Testis (tissue), 2 donors: ENCODE data around the gene FBXO31.

Experiments
- POLR2A ChIP-seq: fragments of 450-650 bp; IDR thresholded peaks from one replicate; pipeline ENCODE4 v1.6.1; 2017; ENCODE audit warnings: antibody characterized with exemption, mild to moderate bottlenecking, moderate library complexity
- TF ChIP-seq, protein P1 (sequence below), 3 experiments: fragments of 450-650 bp in 2 of 3; fragments of 200-600 bp in 1 of 3; sonication (generic) in 1 of 3; IDR thresholded peaks; one replicate each; pipeline ENCODE4 v1.5.1; 2016 to 2019; ENCODE audit warnings: antibody characterized with exemption in 3 of 3, mild to moderate bottlenecking in 2 of 3, moderate library complexity in 1 of 3

DNA sequence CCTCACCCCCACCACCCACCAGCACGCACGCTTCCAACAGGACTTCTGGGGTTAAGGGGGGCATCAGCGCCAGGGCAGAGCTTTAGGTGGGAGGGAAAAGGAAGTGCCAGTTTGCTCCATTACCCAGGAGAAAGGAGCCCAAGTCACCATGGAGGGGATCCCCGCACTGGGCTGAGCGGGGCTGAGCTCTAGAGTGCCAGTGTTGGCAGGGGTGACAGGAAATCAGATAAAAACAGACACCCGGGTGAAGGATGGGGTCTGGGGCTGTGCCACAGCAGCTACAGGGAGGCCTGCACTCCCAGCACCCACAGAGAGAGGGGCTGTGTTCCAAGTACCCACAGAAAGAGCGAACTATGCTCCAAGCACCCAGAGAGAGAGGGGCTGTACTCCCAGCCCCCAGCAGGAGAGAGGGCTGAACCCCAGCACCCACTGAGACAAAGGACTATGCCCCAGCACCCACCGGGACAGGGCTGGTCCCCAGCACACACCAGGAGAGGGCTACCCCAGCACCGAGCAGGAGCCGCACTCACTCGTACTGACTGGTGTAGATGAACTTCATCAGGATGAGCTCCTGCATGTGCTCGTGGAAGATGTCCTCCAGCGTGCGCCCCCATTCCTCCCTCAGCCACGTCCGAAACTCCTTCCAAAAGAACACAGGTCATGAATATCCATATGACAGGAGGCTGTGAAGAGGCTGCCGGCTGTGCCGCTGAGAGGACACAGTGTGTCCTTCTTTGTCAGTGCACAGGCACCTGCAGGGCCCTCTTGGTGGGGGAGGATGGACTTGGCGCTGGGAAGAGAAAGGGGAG lies 47.7 kb downstream of the FBXO31 start:
- TF ChIP-seq POLR2A = no peak
- TF ChIP-seq, protein P1, sequence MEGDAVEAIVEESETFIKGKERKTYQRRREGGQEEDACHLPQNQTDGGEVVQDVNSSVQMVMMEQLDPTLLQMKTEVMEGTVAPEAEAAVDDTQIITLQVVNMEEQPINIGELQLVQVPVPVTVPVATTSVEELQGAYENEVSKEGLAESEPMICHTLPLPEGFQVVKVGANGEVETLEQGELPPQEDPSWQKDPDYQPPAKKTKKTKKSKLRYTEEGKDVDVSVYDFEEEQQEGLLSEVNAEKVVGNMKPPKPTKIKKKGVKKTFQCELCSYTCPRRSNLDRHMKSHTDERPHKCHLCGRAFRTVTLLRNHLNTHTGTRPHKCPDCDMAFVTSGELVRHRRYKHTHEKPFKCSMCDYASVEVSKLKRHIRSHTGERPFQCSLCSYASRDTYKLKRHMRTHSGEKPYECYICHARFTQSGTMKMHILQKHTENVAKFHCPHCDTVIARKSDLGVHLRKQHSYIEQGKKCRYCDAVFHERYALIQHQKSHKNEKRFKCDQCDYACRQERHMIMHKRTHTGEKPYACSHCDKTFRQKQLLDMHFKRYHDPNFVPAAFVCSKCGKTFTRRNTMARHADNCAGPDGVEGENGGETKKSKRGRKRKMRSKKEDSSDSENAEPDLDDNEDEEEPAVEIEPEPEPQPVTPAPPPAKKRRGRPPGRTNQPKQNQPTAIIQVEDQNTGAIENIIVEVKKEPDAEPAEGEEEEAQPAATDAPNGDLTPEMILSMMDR (IDR thresholded peaks at IDR 0.05) = no peak
